Osteocyte (in vitro differentiated cells): Measurements from ENCODE around the gene PLD6. TPM values are rescaled to one million over a fixed set of nuclear protein-coding genes. Genes with fewer than 3 reads are reported as not detected.
"Not testable (repeated sequence)": the region's sequence is repeated elsewhere in the genome, so short reads cannot be mapped to it uniquely, and the experiment has no call there.

ENCODE experiments used
- DNase-seq: peaks from one replicate; pipeline ENCODE4 v3.0.0; 2021; ENCODE audit warnings: mixed read lengths; ENCODE audit not compliant: unreplicated experiment; ENCODE audit errors: extremely low spot score
- H3K27ac Mint-ChIP-seq: one replicate; pipeline ENCODE4 v1.8.0; 2021; ENCODE audit warnings: mild to moderate bottlenecking, mixed read lengths; ENCODE audit not compliant: unreplicated experiment
- H3K27me3 Mint-ChIP-seq: one replicate; pipeline ENCODE4 v1.8.0; 2021; ENCODE audit warnings: mixed read lengths; ENCODE audit not compliant: unreplicated experiment
- H3K36me3 Mint-ChIP-seq: one replicate; pipeline ENCODE4 v1.8.0; 2021; ENCODE audit warnings: mixed read lengths; ENCODE audit not compliant: unreplicated experiment
- H3K4me1 Mint-ChIP-seq: one replicate; pipeline ENCODE4 v1.8.0; 2021; ENCODE audit warnings: mixed read lengths; ENCODE audit not compliant: unreplicated experiment
- H3K4me3 Mint-ChIP-seq: one replicate; pipeline ENCODE4 v1.8.0; 2021; ENCODE audit warnings: mild to moderate bottlenecking, moderate library complexity, mixed read lengths; ENCODE audit not compliant: unreplicated experiment
- H3K9me3 Mint-ChIP-seq: one replicate; pipeline ENCODE4 v1.8.0; 2021; ENCODE audit warnings: mixed read lengths; ENCODE audit not compliant: unreplicated experiment
- CTCF ChIP-seq: fragments of 200-600 bp; sonication (generic); IDR thresholded peaks from 2 replicates; pipeline ENCODE4 v1.5.0; 2021; ENCODE audit warnings: antibody characterized with exemption, mild to moderate bottlenecking, moderate library complexity
- total RNA-seq: library from RNA; stranded (reverse); gene quantifications from 2 replicates; pipeline ENCODE4 v1.2.1, GENCODE V29; 2021

Gene PLD6
- total RNA-seq, 1 donor from 2014 or later: 0.81 TPM

GRCh38 chr17:17164156-17164555 is 42.0 kb downstream of the PLD6 start:
- Mint-ChIP-seq H3K36me3 (peaks cover 48% of the 10 kb centered on the region), H3K9me3 (no peaks in the 10 kb centered on the region), H3K27ac (no peak overlapping the region), H3K4me3 (no peak overlapping the region), H3K4me1 (no peaks in the 10 kb centered on the region), H3K27me3 (no peaks in the 10 kb centered on the region)
- no peak for TF ChIP-seq CTCF
- DNase-seq: no peak

- H3K27ac Mint-ChIP-seq: no peak overlapping the region
- no peak for TF ChIP-seq CTCF
- no peak overlapping the region for H3K4me3 Mint-ChIP-seq
- no peaks in the 10 kb centered on the region for H3K4me1 Mint-ChIP-seq
- H3K36me3 Mint-ChIP-seq: peaks cover 43% of the 10 kb centered on the region
- DNase-seq: no peak
- no peaks in the 10 kb centered on the region for H3K27me3 Mint-ChIP-seq
- no peaks in the 10 kb centered on the region for H3K9me3 Mint-ChIP-seq
These were observed 44.4 kb downstream of the PLD6 start for GRCh38 chr17:17161759-17162158.

GRCh38 chr17:17161121-17161520 is 45.0 kb downstream of the PLD6 start:
- no peak overlapping the region for H3K4me3 Mint-ChIP-seq
- no peaks in the 10 kb centered on the region for H3K27me3 Mint-ChIP-seq
- no peak overlapping the region for H3K27ac Mint-ChIP-seq
- no peaks in the 10 kb centered on the region for H3K9me3 Mint-ChIP-seq
- peaks cover 43% of the 10 kb centered on the region for H3K36me3 Mint-ChIP-seq
- no peaks in the 10 kb centered on the region for H3K4me1 Mint-ChIP-seq
- no peak for TF ChIP-seq CTCF
- DNase-seq: no peak

GRCh38 chr17:17159571-17159970 is 46.6 kb downstream of the PLD6 start:
- Mint-ChIP-seq H3K4me3 (no peak overlapping the region), H3K4me1 (no peaks in the 10 kb centered on the region), H3K27ac (no peak overlapping the region), H3K9me3 (no peaks in the 10 kb centered on the region), H3K27me3 (no peaks in the 10 kb centered on the region), H3K36me3 (peaks cover 43% of the 10 kb centered on the region)
- no peak for DNase-seq
- no peak for TF ChIP-seq CTCF

- H3K9me3 Mint-ChIP-seq: not testable (repeated sequence)
These were observed 47.6 kb downstream of the PLD6 start for GRCh38 chr17:17158506-17158905.

GRCh38 chr17:17157041-17157440 is 49.1 kb downstream of the PLD6 start:
- Mint-ChIP-seq H3K4me3 (no peak overlapping the region), H3K27ac (no peak overlapping the region), H3K27me3 (no peaks in the 10 kb centered on the region), H3K36me3 (peaks cover 46% of the 10 kb centered on the region), H3K4me1 (peaks cover 10% of the 10 kb centered on the region), H3K9me3 (no peaks in the 10 kb centered on the region)
- no peak for DNase-seq
- TF ChIP-seq CTCF: no peak

More at GRCh38 chr17:17158506-17158905, 47.6 kb downstream of the PLD6 start:
- not testable (repeated sequence) for H3K27me3 Mint-ChIP-seq, H3K27ac Mint-ChIP-seq, H3K4me3 Mint-ChIP-seq, H3K4me1 Mint-ChIP-seq, DNase-seq
- H3K36me3 Mint-ChIP-seq: peaks cover 46% of the 10 kb centered on the region
